OCI-LY7 (cell line): ENCODE measurements around the gene FGF18. TPM values are rescaled to one million over a fixed set of nuclear protein-coding genes. Genes with fewer than 3 reads are reported as not detected.

ENCODE experiments used
- BruUV-seq: library from RNA; stranded (reverse); fragments of 400-500 nt; replicated peaks from 2 replicates; lab custom pipeline; 2021; lab: Mats Ljungman, UMichigan
- CTCF ChIA-PET: fragments of 300-600 bp; sonication (Branson Sonifier 250); formaldehyde crosslinking; loops from one replicate; lab custom pipeline; 2022; ENCODE audit warnings: antibody characterized with exemption; ENCODE audit not compliant: unreplicated experiment; lab: Charles Lee
- POLR2A ChIA-PET: fragments of 300-600 bp; sonication (Branson Sonifier 250); formaldehyde crosslinking; loops from one replicate; lab custom pipeline; 2022; ENCODE audit warnings: antibody characterized with exemption; lab: Charles Lee
- DNase-seq: peaks from one replicate; pipeline ENCODE4 v3.0.0-alpha.2; 2015; ENCODE audit warnings: low spot score
- H2AFZ ChIP-seq: fragments of 200-600 bp; sonication (generic), shearing (Covaris generic); 2 replicates; pipeline ENCODE4 v1.6.1; 2014; ENCODE audit warnings: mild to moderate bottlenecking, antibody characterized with exemption, low read length, moderate library complexity
- H3K27ac ChIP-seq: fragments of 200-600 bp; sonication (generic); 2 replicates; pipeline ENCODE4 v1.5.1; 2014; ENCODE audit warnings: mixed run types, low read depth, mild to moderate bottlenecking, moderate library complexity, low read length, inconsistent platforms; ENCODE audit not compliant: poor library complexity, severe bottlenecking
- H3K36me3 ChIP-seq: fragments of 200-600 bp; sonication (generic); 2 replicates; pipeline ENCODE4 v1.6.1; 2014; ENCODE audit warnings: mild to moderate bottlenecking, antibody characterized with exemption, low read length, moderate library complexity, mixed read lengths; ENCODE audit not compliant: insufficient read depth
- H3K4me1 ChIP-seq: fragments of 200-600 bp; sonication (generic); 2 replicates; pipeline ENCODE4 v1.5.1; 2014; ENCODE audit warnings: mild to moderate bottlenecking, low read length; ENCODE audit not compliant: insufficient read depth, poor library complexity, severe bottlenecking
- H3K4me2 ChIP-seq: fragments of 200-600 bp; sonication (generic); 2 replicates; pipeline ENCODE4 v1.6.1; 2014; ENCODE audit warnings: mild to moderate bottlenecking, low read length
- H3K4me3 ChIP-seq: fragments of 200-600 bp; sonication (generic); 2 replicates; pipeline ENCODE4 v1.5.1; 2014; ENCODE audit warnings: mild to moderate bottlenecking, low read depth, low read length; ENCODE audit not compliant: poor library complexity, severe bottlenecking
- H3K79me2 ChIP-seq: fragments of 200-600 bp; sonication (generic); 2 replicates; pipeline ENCODE4 v1.6.1; 2016; ENCODE audit warnings: low read depth, mild to moderate bottlenecking, low read length, moderate library complexity, mixed read lengths; ENCODE audit not compliant: insufficient read depth
- H3K9me2 ChIP-seq: fragments of 200-600 bp; sonication (generic); 2 replicates; pipeline ENCODE4 v1.6.1; 2016; ENCODE audit warnings: mild to moderate bottlenecking, low read length, mixed read lengths; ENCODE audit not compliant: insufficient read depth
- H3K9me3 ChIP-seq: fragments of 200-600 bp; sonication (generic); 2 replicates; pipeline ENCODE4 v1.6.1; 2014; ENCODE audit warnings: mild to moderate bottlenecking, mixed run types, low read length, mixed read lengths
- H4K20me1 ChIP-seq: fragments of 200-600 bp; sonication (generic); 2 replicates; pipeline ENCODE4 v1.6.1; 2014; ENCODE audit warnings: mild to moderate bottlenecking, antibody characterized with exemption, low read length, moderate library complexity, mixed read lengths; ENCODE audit not compliant: insufficient read depth
- EZH2phosphoT487 ChIP-seq: fragments of 200-600 bp; sonication (generic); IDR thresholded peaks from 2 replicates; pipeline ENCODE4 v1.6.1; 2018; ENCODE audit warnings: low read depth, borderline replicate concordance, mild to moderate bottlenecking, mixed run types, antibody characterized with exemption, low read length, moderate library complexity, mixed read lengths
- intact Hi-C: fragments of 100-400 bp; cut with micrococcal nuclease; formaldehyde crosslinking; loops from one replicate; pipeline ENCODE4 v1.10.0; 2022; ENCODE audit not compliant: unreplicated experiment
- total RNA-seq, 2 experiments: library from RNA; depleted of rRNA in 1 of 2; stranded (reverse); fragments of >200 nt in 1 of 2; shearing (Covaris generic) in 1 of 2; gene quantifications; 2 replicates each; pipeline ENCODE4 v1.2.3, GENCODE V29; 2014 to 2022
- TF ChIP-seq, protein P1 (sequence below): fragments of 200-600 bp; sonication (generic); conservative IDR thresholded peaks from 2 replicates; pipeline ENCODE4 v1.5.1; 2014; ENCODE audit warnings: mild to moderate bottlenecking, antibody characterized with exemption, low read length, moderate library complexity, mixed read lengths

The FGF18 gene
- total RNA-seq, 2 experiments from 2014 or later, result 0.16 TPM; not detected in 1

DNA sequence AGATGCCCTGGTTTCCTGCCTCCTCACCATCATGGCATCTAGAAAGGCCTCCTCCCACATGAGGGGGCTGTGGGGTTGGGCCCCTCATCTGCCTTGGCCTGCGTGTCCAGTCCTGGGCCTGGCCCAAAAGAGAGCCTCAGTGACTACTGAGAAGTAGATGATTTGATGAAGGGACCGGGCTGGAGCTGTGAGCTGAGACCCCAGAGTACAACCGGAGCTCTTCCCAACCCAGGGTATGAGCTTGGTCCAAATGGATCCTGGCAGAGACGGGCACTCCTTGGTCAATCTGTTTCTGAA lies 62.9 kb downstream of the FGF18 start:
- H3K79me2 ChIP-seq, result no peaks in the 10 kb centered on the region
- intact Hi-C loops, result no loop called here

DNA sequence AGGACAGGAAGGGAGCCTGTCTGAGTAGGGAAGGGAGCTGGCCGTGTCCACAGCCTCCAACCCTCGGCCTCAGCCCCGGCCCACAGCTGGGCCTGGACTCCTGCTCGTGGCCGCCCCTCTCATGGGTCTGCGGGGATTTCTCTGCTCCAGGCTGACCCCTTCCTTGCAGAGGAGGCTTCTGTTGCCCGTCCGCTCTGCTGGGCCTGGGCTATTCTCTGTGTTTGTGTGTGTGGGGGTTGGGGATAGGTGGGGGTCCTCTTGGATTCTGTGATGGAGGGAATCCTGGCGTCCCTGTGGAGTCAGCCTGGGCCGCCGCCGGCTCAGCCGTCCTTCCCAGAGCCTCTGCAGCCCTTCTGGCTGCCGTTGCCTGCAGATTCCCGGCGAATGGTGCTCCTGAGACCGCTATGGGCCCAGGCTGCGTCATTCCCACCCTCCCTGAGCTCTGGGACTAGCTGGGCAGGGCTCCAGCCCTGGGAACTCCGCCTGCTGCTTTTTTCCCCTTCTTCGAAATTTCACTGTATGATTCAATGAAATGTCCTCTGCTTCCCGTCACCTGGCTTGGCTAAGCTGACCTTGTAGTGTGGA lies 64.2 kb downstream of the FGF18 start:
- Histone ChIP-seq H3K9me2 (no peaks in the 10 kb centered on the region), H3K4me2 (no peak overlapping the region), H3K79me2 (no peaks in the 10 kb centered on the region), H2AFZ (no peak overlapping the region), H3K4me1 (no peaks in the 10 kb centered on the region), H3K27ac (no peak overlapping the region), H4K20me1 (no peaks in the 10 kb centered on the region), H3K9me3 (no peaks in the 10 kb centered on the region), H3K36me3 (no peaks in the 10 kb centered on the region), H3K4me3 (no peak overlapping the region)
- intact Hi-C loops, result loop anchor here (1.0 to 2.0 kb wide), 2 partner anchors 65 to 423 kb away; no protein-coding TSS in a partner anchor
- DNase-seq, result no peak
- ChIA-PET CTCF (no interaction called here), POLR2A (interaction anchor here (0.7 kb wide), 1 partner anchor 9 kb away, joined by 3 read pairs; no protein-coding TSS in a partner anchor)
- BruUV-seq, result no TSS peak
- TF ChIP-seq, protein P1, sequence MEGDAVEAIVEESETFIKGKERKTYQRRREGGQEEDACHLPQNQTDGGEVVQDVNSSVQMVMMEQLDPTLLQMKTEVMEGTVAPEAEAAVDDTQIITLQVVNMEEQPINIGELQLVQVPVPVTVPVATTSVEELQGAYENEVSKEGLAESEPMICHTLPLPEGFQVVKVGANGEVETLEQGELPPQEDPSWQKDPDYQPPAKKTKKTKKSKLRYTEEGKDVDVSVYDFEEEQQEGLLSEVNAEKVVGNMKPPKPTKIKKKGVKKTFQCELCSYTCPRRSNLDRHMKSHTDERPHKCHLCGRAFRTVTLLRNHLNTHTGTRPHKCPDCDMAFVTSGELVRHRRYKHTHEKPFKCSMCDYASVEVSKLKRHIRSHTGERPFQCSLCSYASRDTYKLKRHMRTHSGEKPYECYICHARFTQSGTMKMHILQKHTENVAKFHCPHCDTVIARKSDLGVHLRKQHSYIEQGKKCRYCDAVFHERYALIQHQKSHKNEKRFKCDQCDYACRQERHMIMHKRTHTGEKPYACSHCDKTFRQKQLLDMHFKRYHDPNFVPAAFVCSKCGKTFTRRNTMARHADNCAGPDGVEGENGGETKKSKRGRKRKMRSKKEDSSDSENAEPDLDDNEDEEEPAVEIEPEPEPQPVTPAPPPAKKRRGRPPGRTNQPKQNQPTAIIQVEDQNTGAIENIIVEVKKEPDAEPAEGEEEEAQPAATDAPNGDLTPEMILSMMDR, result no peak
- TF ChIP-seq EZH2phosphoT487, result no peak

More for the DNA sequence above, 62.9 kb downstream of the FGF18 start:
- H3K4me2 ChIP-seq, result no peak overlapping the region
- no peak for TF ChIP-seq EZH2phosphoT487
- TF ChIP-seq, protein P1, result no peak
- no peaks in the 10 kb centered on the region for H3K36me3 ChIP-seq
- H3K4me1 ChIP-seq, result no peaks in the 10 kb centered on the region
- no peak overlapping the region for H3K27ac ChIP-seq
- ChIA-PET CTCF (interaction anchor here (0.5 to 0.6 kb wide), 2 partner anchors 35 to 139 kb away, joined by 3 read pairs; no protein-coding TSS in a partner anchor), POLR2A (no interaction called here)
- no peaks in the 10 kb centered on the region for H3K9me3 ChIP-seq
- H3K9me2 ChIP-seq, result no peaks in the 10 kb centered on the region
- no peak overlapping the region for H3K4me3 ChIP-seq
- no peak overlapping the region for H2AFZ ChIP-seq
- DNase-seq, result no peak
- BruUV-seq, result no TSS peak
- no peaks in the 10 kb centered on the region for H4K20me1 ChIP-seq

DNA sequence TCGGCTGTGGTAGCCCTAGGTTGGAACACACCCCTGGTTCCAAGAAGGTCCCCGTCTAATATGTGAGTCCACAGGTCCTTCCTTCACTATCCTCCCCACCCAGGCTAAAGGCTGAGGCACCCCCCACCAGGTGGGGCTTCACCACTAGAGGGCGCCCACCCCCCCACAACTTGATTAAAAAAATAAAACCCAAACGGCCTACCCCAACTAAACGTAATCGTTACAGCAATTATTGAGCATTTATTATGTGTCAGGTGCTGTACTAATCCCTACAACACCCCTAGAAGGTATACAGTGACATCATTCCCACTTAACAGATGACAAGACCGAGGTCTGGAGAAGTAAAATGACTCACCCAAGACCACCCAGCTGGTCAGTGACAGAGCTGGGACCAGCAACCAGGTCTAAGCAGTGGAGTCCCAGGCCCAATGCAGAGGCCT lies 65.0 kb downstream of the FGF18 start:
- no TSS peak for BruUV-seq

More for the DNA sequence above, 65.0 kb downstream of the FGF18 start:
- Histone ChIP-seq H3K4me1 (no peaks in the 10 kb centered on the region), H2AFZ (no peak overlapping the region), H3K79me2 (no peaks in the 10 kb centered on the region), H3K27ac (no peak overlapping the region), H3K4me2 (no peak overlapping the region), H4K20me1 (no peaks in the 10 kb centered on the region), H3K4me3 (no peak overlapping the region), H3K9me3 (no peaks in the 10 kb centered on the region), H3K36me3 (no peaks in the 10 kb centered on the region), H3K9me2 (no peaks in the 10 kb centered on the region)
- peak; percentile 29 for DNase-seq
- no peak for TF ChIP-seq EZH2phosphoT487
- TF ChIP-seq, protein P1, result peak; percentile 94
- ChIA-PET CTCF (interaction anchor here (0.6 kb wide), 1 partner anchor 329 kb away, joined by 3 read pairs; no protein-coding TSS in a partner anchor), POLR2A (no interaction called here)
- intact Hi-C loops, result loop anchor here (1.0 to 2.0 kb wide), 2 partner anchors 66 to 422 kb away; no protein-coding TSS in a partner anchor
